Endothelial cell of umbilical vein (primary cell): ENCODE results near the gene SMOC1. TPM values are rescaled to one million over a fixed set of nuclear protein-coding genes. Genes with fewer than 3 reads are reported as not detected.

Experiments used
- BruUV-seq: library from RNA; stranded (reverse); fragments of 400-500 nt; replicated peaks from 2 replicates; lab custom pipeline; 2021; lab: Mats Ljungman, UMichigan
- CTCF ChIA-PET: fragments of 300-600, 350-600 bp; sonication (Branson Sonifier 250); formaldehyde crosslinking; loops from one replicate; lab custom pipeline; 2021; ENCODE audit warnings: antibody characterized with exemption, inconsistent platforms; lab: Charles Lee
- POLR2A ChIA-PET: fragments of 300-600, 350-600 bp; sonication (Branson Sonifier 250); formaldehyde crosslinking; loops from one replicate; lab custom pipeline; 2021; ENCODE audit warnings: antibody characterized with exemption, inconsistent platforms; lab: Charles Lee
- DNase-seq: peaks from one replicate; pipeline ENCODE4 v3.0.0-alpha.2; 2011; ENCODE audit warnings: low read depth, low spot score
- FAIRE-seq: peaks from 2 replicates; lab custom pipeline; 2011; peaks lifted over from hg19 to GRCh38; lab: Jason Lieb, UNC
- H2AFZ ChIP-seq: 2 replicates; pipeline ENCODE4 v1.6.0; 2012; ENCODE audit warnings: low read depth, low read length, control low read depth, inconsistent platforms
- H3K27ac ChIP-seq: 2 replicates; pipeline ENCODE4 v1.5.1; 2011; ENCODE audit warnings: low read depth, mild to moderate bottlenecking, control low read depth, low read length, moderate library complexity; ENCODE audit not compliant: insufficient read depth
- H3K27me3 ChIP-seq, 2 experiments: 2 replicates each; pipeline versions ENCODE4 v1.6.0 to v1.6.1; 2011; ENCODE audit warnings: low read length in 2 of 2, mixed read lengths in 1 of 2; ENCODE audit not compliant: control insufficient read depth in 2 of 2, insufficient read depth in 2 of 2
- H3K36me3 ChIP-seq, 2 experiments: 2 replicates in 1 of 2; 3 replicates in 1 of 2; pipeline ENCODE4 v1.5.1; 2011; ENCODE audit warnings: low read length in 2 of 2, mild to moderate bottlenecking in 1 of 2, moderate library complexity in 1 of 2; ENCODE audit not compliant: control insufficient read depth in 2 of 2, insufficient read depth in 2 of 2; ENCODE audit errors: extremely low read depth in 1 of 2
- H3K4me1 ChIP-seq: 3 replicates; pipeline ENCODE4 v1.5.1; 2011; ENCODE audit warnings: mild to moderate bottlenecking, low read length; ENCODE audit not compliant: control insufficient read depth, insufficient read depth; ENCODE audit errors: extremely low read depth
- H3K4me2 ChIP-seq: 2 replicates; pipeline ENCODE4 v1.6.1; 2011; ENCODE audit warnings: low read length, control low read depth, mixed read lengths; ENCODE audit not compliant: insufficient read depth
- H3K4me3 ChIP-seq, 3 experiments: fragments of 200-600 bp in 1 of 3; sonication (generic), shearing (Covaris generic) in 1 of 3; replicated peaks in 1 of 3; 2 replicates each; pipeline ENCODE4 v1.5.1; 2011 to 2016; ENCODE audit warnings: control low read depth in 3 of 3, low read length in 3 of 3, mild to moderate bottlenecking in 2 of 3, inconsistent platforms in 1 of 3, low read depth in 1 of 3, moderate library complexity in 1 of 3; ENCODE audit not compliant: insufficient read depth in 1 of 3
- H3K79me2 ChIP-seq: 2 replicates; pipeline ENCODE4 v1.6.0; 2012; ENCODE audit warnings: low read length, inconsistent platforms; ENCODE audit not compliant: control insufficient read depth, insufficient read depth
- H3K9ac ChIP-seq: replicated peaks from 2 replicates; pipeline ENCODE3; 2011; ENCODE audit warnings: low read length, control low read depth; ENCODE audit not compliant: insufficient read depth; ENCODE audit errors: extremely low read depth
- H3K9me1 ChIP-seq: replicated peaks from 3 replicates; pipeline ENCODE4 v1.6.0; 2011; ENCODE audit warnings: mild to moderate bottlenecking, low read length; ENCODE audit not compliant: control insufficient read depth, insufficient read depth; ENCODE audit errors: extremely low read depth
- H3K9me3 ChIP-seq: replicated peaks from 2 replicates; pipeline ENCODE4 v1.5.1; 2012; ENCODE audit warnings: low read length, inconsistent platforms; ENCODE audit not compliant: control insufficient read depth, insufficient read depth
- H4K20me1 ChIP-seq: replicated peaks from 2 replicates; pipeline ENCODE3; 2011; ENCODE audit warnings: mild to moderate bottlenecking, low read length; ENCODE audit not compliant: control insufficient read depth, insufficient read depth; ENCODE audit errors: extremely low read depth
- CTCF ChIP-seq, 2 donors: IDR thresholded peaks; 1 replicate in 1 of 2; 2 replicates in 1 of 2; pipeline ENCODE4 v1.5.1; 2011; ENCODE audit warnings: low read length in 2 of 2, mild to moderate bottlenecking in 2 of 2, moderate library complexity in 2 of 2, control low read depth in 1 of 2, inconsistent platforms in 1 of 2, low read depth in 1 of 2; ENCODE audit not compliant: insufficient read depth in 1 of 2; ENCODE audit errors: extremely low read depth in 1 of 2
- EZH2 ChIP-seq: IDR thresholded peaks from 2 replicates; pipeline ENCODE4 v1.6.1; 2012; ENCODE audit warnings: borderline replicate concordance, low read depth, mild to moderate bottlenecking, moderate library complexity, low read length, inconsistent platforms; ENCODE audit not compliant: severe bottlenecking
- FOS ChIP-seq: IDR thresholded peaks from 2 replicates; pipeline ENCODE4 v1.6.1; 2011; ENCODE audit warnings: mild to moderate bottlenecking, low read length, moderate library complexity, borderline replicate concordance; ENCODE audit not compliant: insufficient read depth
- GATA2 ChIP-seq: IDR thresholded peaks from 2 replicates; pipeline ENCODE4 v1.7.0; 2011; ENCODE audit warnings: low read depth, mild to moderate bottlenecking, moderate library complexity, mixed read lengths, low read length; ENCODE audit not compliant: insufficient read length, insufficient read depth
- JUN ChIP-seq: IDR thresholded peaks from 2 replicates; pipeline ENCODE4 v1.6.1; 2011; ENCODE audit warnings: borderline replicate concordance, low read depth; ENCODE audit not compliant: insufficient read length, insufficient read depth
- MAX ChIP-seq: IDR thresholded peaks from 2 replicates; pipeline ENCODE4 v1.6.1; 2011; ENCODE audit not compliant: insufficient read depth, insufficient read length
- MYC ChIP-seq: IDR thresholded peaks from one replicate; pipeline ENCODE4 v1.6.1; 2011; ENCODE audit warnings: mild to moderate bottlenecking, low read depth, low read length
- POLR2A ChIP-seq: IDR thresholded peaks from 2 replicates; pipeline ENCODE4 v1.6.1; 2012; ENCODE audit warnings: low read depth, mild to moderate bottlenecking, control low read depth, low read length
- POLR2AphosphoS5 ChIP-seq: IDR thresholded peaks from 2 replicates; pipeline ENCODE4 v1.6.1; 2012; ENCODE audit warnings: low read depth, mild to moderate bottlenecking, control low read depth, low read length, moderate library complexity; ENCODE audit not compliant: insufficient read depth
- dilution Hi-C: fragments of 300-500 bp; cut with MboI; formaldehyde crosslinking; loops from one replicate; pipeline ENCODE4 v1.15.0; 2019; ENCODE audit warnings: low sequenced_read_pairs; ENCODE audit not compliant: extremely low pct_ligation_motif_present
- intact Hi-C: fragments of 100-400 bp; cut with micrococcal nuclease; formaldehyde crosslinking; loops from one replicate; pipeline ENCODE4 v1.10.0; 2022
- polyA plus RNA-seq, 4 experiments: library from polyadenylated mRNA; depleted of rRNA in 3 of 4; stranded (reverse) in 3 of 4; unstranded in 1 of 4; fragments of >200 nt; gene quantifications; 2 replicates each; pipeline versions ENCODE4 v1.2.1 to v1.2.3, GENCODE V29; 2011 to 2012; ENCODE audit warnings: missing spikeins in 1 of 4
- total RNA-seq: library from RNA; stranded (reverse); gene quantifications from 2 replicates; pipeline ENCODE4 v1.2.3, GENCODE V29; 2021

Gene SMOC1
- total and polyA plus RNA-seq, 2 donors (not counting 3 experiments of a cell fraction or from before 2014, with no cell fraction given) = 0.97 to 1.1 TPM

GRCh38 chr14:70000601-70001000 is 121.4 kb downstream of the SMOC1 start:
- intact Hi-C loops (no loop called here), dilution Hi-C loops (no loop called here)
- Histone ChIP-seq H3K4me3 (no peak overlapping the region), H3K4me1 (peaks cover 3% of the 10 kb centered on the region), H3K9me1 (no peaks in the 10 kb centered on the region), H4K20me1 (no peaks in the 10 kb centered on the region), H2AFZ (no peak overlapping the region), H3K4me2 (no peak overlapping the region), H3K27me3 (no peaks in the 10 kb centered on the region), H3K36me3 (no peaks in the 10 kb centered on the region), H3K9ac (no peak overlapping the region), H3K9me3 (no peaks in the 10 kb centered on the region), H3K79me2 (no peaks in the 10 kb centered on the region), H3K27ac (no peak overlapping the region)
- ChIA-PET CTCF (interaction anchor here (1.7 kb wide), 1 partner anchor 181 kb away, joined by 3 read pairs; no protein-coding TSS in a partner anchor), POLR2A (no interaction called here)
- no peak for FAIRE-seq
- DNase-seq = no peak
- no TSS peak for BruUV-seq
- TF ChIP-seq GATA2 (no peak), POLR2AphosphoS5 (no peak), MAX (no peak), CTCF (IDR thresholded peaks at IDR 0.05; ENCODE audit: extremely low read depth in 1 of 2, insufficient read depth in 1 of 2, low read depth in 1 of 2, low read length in 2 of 2) (no peak), FOS (no peak), POLR2A (no peak), JUN (no peak), MYC (no peak), EZH2 (no peak)
